Activated CD8-positive, alpha-beta memory T cell treated with anti-CD3 and anti-CD28 coated beads, Interleukin-2, amount 50 U/mL, for 48 hours (primary cell): ENCODE measurements around the gene ENTPD6.
"Not testable (repeated sequence)": the region's sequence is repeated elsewhere in the genome, so short reads cannot be mapped to it uniquely, and the experiment has no call there.

Experiments used
- DNase-seq: peaks from one replicate; pipeline ENCODE4 v3.0.0-alpha.2; 2020

The ENTPD6 gene

DNA sequence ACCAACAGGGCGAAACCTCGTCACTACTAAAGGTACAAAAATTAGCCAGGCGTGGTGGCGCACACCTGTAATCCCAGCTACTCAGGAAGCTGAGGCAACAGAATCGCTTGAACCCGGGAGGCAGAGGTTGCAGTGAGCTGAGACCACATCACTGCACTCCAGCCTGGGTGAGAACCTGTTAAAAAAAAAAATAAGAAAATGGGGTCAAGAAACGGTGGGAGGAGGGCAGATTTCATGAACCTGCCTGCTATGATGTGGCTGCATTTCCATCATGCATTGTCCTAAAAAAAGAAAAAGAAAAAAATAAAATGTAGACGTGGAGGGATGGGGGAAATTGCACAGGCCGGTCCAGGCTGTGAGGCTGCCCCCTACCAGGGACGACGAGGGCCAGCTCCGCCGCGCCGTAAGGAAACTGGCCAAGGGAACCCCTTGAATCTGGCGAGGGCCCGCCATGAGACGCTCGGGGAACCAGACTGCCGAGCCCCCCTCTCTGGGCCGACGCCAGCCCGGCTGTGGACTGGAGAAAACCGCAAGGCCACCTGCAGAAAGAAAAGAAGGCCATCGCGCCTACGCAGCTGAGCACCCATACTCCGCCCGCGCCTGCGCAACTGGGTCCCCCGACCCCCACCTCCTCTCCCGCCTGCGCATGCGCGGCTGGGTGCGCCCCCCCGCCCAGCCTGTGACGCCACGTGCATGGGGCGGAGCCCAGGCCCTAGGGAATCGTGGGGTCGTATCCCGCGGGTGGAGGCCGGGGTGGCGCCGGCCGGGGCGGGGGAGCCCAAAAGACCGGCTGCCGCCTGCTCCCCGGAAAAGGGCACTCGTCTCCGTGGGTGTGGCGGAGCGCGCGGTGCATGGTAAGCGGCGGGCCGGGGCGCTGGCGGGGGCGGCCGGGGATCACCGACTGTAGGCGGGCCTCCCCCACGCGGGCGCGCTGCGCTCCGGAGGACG is at the start of gene ENTPD6:
TSS of gene ENTPD6 (plus strand) at position 699 of the 948 bp plus-strand sequence. CDS start 10,825 bp downstream, outside the sequence.
- DNase-seq = peak; percentile 97

DNA sequence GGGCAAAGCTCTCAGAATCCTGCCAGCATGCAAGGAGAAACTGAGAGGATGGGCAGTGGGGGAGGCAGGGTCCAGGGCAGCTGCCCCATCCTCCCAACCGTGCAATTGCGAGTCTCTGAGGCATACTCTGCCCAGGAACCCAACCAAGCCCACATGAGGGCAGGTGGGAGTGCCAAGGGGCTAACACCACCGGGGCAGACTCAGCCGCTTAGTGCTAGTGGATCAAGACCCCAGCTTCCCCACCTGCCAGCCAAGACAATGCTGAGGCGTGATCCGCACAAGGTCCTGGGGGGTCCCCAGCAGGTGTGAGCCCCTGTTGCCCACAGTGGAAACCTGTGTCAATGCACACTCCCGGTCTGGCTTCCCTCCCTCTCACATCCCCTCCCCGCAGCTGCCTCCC is 48.5 kb upstream of the ENTPD6 start:
- no peak for DNase-seq

DNA sequence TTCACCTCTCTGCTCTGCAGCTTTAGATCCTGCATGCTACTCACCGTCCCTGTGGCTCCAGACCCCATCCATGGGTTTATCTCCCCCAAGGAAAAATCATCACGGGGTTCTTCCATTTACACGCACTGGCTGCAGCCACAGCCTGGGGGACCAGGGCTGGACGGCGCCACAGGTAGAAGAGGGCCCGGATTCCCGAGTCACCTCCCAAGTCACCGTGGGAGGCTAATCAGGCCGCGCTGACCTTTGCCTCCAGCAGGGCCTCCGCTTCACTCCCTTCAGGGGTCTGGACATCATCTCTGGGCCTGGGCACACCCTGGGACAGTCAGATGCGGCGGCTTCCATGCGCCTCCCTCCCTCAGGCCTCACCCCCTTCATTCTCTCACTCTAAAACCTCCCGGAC is 47.8 kb upstream of the ENTPD6 start:
- DNase-seq = no peak

DNA sequence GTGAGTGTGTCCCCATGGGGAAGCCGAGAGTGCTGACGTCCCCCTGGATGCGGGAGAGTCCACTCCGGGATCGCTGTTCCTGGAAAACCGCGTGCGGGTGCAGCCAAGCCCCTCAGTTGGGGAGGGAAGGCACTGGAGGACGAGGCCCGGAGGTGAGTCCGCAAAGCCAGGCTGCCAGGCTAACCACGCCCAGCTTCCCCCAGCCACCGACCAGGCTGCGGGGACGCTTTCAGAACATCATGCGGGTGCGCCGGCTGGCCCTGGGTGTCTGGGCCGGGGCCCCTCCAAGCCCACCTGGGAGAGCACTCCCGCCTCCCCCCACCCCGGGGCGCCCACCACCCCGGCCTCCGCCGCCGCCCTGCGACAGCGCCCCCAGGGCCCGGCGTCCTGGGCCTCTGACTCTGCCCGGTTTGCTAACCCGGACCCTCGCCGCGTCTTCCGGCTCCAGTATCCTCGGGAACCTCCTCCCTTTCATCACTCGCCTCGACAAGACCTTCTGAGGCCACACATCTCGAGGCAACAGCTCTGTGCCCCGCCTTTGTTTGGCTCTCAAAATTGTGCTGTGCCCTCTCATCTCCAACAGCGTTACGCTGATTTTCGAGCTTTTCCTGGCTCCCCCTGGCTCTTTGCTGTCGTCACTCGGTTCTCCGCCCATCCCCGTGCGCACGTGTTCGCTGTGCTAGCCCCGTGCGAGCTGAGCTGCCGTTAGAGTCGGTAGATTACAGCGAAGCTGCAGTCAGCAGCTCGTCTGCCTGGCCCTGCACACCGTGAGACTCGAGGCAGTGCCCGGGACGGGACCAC is 47.1 kb upstream of the ENTPD6 start:
- DNase-seq = peak; percentile 77

DNA sequence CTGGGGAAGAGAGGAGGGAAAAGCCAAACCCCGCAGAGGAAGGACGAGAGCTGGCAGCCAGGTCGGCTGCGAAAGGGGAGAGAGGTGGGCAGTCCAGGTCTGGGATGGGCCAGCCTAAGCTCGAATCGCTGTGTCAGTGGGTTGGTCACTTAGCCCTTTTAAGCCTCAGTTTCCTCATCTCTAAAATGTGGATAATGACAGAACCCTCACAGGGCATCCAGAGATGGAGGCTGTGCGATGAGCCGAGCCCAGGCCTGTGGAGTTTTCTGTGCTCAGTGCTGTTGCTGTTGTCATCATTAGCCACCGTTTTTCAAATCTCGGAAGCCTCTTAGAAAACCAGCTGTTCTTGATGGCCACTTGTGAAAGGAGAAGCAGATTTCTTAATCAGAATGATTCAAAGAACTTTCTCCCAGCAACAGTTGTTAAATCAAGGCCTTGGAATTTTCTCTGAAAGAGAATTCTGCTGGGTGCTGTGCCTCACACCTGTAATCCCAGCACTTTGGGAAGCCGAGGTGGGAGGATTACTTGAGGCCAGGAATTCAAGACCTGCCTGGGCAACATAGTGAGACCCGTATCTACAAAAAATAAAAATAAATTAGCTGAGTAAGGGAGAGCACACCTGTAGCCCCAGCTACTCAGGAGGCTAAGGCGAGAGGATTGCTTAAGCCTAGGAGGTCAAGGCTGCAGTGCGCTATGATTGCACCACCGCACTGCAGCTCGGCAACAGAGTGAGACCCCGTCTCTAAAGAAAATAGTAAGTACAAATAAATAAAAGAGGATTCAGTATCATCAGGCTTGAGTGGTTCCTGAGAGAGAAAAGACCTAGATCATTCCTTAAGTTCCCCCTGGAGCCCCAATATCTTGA is 46.3 kb upstream of the ENTPD6 start:
- DNase-seq = no peak

DNA sequence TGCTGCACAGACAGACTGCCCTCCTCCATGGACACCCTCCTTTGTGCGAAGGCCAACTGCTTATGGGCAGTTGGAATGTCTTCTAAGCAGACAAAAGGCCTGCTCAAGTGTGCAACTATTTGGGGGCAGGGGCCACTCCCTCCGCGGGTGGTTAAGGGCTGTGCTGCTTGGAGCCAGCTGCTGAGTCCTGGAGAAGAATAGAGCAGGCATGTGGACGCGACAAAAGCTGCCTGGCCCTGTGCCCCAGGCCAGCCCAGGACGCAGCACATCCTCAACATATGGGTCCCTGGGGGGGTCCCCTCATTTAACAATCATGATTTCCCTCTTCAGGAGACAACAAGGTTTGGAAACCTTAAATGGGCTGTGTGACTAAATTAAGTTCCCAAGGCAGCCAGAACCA is 45.5 kb upstream of the ENTPD6 start:
- no peak for DNase-seq

DNA sequence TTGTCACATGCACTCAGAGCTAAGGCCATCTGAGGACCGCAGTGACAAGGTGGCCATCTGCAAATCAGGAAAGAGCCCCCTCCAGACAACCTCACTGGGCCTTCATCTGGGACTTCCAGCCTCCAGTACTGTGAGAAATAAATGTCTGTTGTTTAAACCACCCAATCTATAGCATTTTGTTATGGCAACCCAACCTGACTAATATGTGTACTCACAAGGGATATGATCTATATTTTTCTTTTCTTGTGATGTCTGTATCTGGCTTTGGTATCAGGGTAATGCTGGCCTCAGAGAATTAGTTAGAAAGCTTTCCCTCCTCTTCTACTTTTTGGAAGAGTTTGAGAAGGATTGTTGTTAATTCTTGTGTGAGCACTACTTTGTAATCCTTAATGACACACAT is 37.5 kb upstream of the ENTPD6 start:
- DNase-seq = no peak

DNA sequence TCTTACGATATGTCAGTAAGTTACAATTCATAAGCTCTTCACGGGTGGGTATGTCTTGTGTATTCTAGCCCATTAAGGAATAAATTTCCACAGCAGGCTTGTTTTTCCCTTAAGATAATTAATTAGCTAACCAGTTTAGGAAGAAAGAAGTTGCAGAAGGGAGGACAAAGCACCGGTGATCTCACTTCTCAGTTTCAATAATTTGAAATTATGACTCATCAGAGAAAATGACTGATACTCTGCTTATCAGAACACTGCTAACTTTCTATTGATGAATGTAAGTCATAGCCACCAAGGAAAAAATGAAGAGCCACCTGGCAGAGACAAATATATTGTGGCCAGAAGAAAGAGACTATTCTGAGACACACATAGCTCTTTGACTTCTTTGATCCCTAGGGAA is 35.0 kb upstream of the ENTPD6 start:
- no peak for DNase-seq

DNA sequence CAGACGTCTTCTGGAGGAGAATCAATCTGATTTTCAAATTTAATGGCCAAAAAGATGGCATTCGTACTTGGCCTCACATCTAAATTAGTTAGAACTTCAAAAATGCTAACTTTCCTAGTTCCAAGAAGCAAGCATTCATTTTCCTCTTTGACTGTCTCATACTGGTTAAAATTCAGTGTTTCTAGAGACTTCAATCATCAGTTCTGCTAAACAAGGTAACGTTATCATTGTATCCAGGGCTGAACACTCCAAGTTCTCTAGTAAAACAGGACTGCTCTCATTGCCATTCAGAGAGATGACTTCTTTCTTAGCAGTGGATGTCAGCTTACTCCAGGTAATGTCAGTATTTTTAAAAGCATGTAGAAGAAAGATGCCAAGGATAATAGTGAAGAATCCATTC is 34.6 kb upstream of the ENTPD6 start:
- DNase-seq = no peak

DNA sequence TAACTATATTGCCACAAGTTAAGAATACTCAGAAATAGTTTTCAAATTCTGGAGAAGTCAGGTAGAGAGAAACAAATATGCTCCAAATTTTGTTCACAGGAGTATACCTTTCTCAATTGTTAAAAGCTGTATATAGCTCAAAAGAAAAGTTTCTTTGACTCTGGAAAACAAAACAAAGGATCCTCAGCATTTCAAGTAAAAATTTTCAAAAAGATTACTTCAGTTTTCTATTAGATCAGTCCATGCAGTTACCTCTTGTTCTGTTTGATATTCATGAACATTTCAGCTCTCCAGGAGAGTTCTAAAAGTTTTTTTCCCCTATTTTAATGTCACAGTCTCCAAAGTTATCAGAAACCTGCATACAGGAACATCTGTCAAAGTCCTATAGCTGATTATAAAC is 30.4 kb upstream of the ENTPD6 start:
- DNase-seq = no peak

DNA sequence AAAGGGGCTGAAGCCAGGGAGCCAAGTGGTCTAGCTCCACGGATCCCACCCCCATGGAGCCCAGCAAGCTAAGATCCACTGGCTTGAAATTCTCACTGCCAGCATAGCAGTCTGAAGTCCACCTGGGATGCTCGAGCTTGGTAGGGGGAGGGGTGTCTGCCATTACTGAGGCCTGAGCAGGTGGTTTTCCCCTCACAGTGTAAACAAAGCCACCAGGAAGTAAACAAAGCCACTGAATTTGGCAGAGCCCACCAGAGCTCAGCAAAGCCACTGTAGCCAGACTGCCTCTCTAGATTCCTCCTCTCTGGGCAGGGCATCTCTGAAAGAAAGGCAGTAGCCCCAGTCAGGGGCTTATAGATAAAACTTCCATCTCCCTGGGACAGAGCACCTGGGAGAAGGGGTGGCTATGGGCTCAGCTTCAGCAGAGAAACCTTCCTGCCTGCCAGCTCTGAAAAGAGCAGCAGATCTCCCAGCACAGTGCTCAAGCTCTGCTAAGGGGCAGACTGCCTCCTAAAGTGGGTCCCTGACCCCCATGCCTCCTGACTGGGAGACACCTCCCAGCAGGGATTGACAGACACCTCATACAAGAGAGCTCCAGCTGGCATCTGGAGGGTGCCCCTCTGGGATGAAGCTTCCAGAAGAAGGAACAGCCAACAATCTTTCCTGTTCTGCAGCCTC is 29.3 kb upstream of the ENTPD6 start:
- not testable (repeated sequence) for DNase-seq

DNA sequence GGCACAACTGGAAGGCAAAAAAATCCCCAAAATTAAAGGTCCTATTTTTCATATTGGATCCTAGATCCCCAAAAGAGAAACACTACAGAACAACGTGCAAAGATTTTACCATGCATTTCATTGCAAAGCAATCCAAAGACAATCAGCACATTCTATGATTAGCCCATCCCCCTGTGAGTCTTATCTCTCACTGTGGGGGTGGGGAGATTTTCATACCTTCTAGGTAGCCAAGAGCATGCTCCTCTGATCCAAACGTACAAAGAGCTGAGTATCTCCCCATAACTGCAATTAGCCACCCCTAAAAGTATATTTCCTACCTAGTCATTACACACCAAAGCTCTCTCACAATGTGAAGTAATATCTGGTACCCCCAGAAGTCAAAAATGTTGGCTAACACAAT is 22.2 kb upstream of the ENTPD6 start:
- no peak for DNase-seq

DNA sequence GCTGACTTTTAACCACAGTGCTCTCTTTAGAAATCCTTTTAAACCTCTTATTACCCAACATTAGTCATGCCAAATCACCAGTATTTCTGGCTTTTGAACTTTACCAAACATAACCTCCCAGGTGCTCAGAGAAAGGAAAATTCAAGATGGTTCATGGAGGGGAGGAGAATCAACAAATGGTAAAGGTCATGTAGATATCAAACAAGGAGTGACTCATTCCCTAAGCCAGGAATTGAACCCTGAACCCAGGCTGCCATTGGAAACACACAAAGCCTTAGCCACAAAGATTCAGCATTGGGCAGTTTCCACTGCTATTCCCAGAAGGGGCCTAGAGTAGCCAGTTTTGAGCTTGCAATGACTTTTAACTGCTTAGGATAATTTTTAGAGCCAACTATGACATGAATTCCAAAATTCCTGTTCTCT is 21.6 kb upstream of the ENTPD6 start:
- no peak for DNase-seq

DNA sequence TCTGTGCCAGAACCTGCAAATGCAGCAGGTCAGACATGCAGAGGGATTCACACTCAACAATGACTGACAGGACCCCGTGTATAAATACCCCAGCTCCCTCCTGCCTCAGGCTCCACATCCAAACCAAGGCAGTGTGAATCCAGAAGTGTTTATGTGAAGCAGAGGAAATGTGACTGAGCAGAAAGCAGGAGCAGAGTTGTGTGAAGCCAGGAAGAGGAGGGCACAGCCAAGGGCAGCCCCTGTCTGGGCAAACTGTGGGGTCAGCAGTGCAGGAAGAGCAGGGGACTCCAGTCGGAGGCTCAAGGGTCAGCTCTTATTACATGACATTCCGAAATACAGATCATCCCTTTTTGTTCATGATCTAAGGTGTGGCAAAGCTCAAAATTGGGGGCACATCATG is 19.3 kb upstream of the ENTPD6 start:
- DNase-seq = no peak

DNA sequence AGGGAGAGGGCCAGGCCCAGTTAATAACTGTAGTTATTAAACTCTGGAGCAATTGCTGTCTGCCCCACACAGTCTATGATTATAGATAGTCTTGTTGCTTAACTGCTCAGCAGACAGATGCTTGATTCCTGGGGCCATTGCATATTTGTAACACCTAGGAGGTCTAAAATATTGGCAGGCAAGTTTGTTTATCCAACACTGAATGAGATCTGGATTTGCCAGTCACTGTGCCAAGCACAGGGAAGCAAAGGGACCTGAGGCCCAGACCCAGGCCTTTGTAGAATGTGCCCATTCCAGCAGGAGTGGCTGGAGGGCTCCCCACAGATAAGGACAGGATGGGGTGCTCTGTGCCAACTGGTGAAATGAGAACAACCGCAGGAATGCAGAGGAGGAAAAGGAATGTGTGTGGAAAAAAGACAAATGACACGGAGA is 17.6 kb upstream of the ENTPD6 start:
- no peak for DNase-seq

DNA sequence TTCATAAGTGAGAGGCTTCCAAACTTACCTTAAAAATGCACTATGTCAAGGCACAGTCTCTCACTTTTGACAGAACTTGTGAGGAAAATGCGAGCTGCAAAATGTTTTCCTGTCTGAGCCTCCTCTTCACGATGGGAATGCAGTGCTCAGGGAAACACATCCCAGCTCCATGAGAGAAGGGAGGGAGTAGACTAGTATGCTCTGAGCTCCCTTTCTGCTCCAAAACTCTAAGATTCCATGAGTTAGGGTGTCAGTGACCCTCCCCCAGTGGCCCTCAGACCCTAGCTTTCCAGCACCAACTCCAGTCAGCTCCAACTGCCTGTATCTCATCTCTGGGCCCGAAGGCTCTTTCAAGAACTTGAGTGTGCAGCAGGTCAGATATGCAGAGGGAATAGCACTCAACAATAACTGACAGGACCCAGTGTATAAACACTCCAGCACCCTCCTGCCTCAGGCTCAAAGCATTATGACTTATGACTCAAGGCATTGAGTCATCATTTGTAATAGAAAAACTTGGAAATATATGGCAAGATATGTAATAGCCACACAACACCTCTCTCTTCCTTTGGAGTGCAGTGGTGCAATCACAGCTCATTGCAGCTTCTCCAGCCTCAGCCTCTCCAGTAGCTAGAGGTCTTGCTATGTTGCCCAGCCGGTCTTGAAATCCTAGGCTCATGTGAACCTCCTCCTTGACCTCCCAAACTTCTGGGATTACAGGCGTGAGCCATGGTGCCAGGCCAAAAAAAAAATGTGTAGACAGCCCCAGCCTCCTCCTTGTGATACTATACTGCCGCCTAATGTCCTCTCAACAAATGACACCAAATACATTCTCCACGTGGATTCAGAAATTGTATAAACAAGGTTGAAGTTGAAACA is 16.7 kb upstream of the ENTPD6 start:
- no peak for DNase-seq

DNA sequence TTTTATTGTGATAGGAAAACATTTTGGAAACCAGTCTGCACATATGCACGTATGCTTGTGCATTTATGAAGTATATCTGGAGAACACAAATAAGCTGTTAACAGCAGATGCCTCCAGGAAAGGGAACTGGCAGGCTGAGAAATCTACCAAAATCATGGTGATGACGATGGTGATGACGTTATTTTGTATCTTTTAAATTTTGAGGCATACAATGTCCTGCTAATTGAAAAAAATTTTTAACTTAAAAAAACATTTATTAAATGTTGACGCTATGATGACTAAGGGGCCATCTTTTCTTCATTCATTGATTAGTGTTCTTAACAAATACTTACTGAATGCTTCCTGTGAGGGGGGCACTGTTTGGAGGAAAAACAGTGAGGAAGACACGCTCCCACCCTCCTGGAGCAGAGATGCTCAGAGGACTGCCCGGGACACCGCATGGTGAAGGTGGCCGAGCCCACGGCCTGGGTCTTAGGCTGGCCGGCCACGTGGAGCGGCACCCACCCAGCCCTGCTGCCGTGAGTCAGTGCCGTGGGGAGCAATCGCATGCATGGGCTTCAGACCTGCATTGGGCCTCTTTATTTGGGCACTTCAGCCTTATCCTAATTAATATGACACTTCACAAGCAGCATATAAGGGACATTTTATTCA is 15.9 kb upstream of the ENTPD6 start:
- DNase-seq = no peak

DNA sequence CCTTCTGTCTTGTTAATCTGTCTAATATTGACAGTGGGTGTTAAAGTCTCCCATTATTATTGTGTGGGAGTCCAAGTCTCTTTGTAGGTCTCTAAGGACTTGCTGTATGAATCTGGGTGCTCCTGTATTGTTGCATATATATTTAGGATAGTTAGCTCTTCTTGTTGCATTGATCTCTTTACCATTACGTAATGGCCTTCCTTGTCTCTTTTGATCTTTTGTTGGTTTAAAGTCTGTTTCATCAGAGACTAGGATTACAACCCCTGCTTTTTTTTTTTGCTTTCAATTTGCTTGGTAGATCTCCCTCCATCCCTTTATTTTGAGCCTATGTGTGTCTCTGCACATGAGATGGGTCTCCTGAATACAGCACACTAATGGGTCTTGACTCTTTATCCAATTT is 11.1 kb upstream of the ENTPD6 start:
- DNase-seq = not testable (repeated sequence)

DNA sequence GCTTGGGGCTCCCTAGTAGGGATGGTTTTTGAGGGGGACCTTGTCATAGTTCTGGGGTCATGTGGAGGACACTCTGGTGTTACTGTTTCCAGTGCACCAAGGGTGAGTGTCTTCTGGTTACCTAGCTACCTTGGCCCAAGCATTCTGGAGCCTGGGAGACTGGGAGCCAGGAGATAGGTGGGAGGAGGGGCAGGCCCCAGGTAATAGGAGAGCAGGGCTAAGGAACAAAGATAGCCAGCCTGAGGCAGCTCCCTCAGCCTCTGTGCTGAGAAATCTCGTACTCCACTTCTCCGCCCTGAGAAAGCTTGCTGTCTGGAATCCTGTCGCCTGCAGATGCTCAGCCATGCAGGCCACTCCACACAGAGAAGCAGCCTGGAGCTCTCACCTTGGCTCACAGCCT is 8.3 kb upstream of the ENTPD6 start:
- DNase-seq = no peak

DNA sequence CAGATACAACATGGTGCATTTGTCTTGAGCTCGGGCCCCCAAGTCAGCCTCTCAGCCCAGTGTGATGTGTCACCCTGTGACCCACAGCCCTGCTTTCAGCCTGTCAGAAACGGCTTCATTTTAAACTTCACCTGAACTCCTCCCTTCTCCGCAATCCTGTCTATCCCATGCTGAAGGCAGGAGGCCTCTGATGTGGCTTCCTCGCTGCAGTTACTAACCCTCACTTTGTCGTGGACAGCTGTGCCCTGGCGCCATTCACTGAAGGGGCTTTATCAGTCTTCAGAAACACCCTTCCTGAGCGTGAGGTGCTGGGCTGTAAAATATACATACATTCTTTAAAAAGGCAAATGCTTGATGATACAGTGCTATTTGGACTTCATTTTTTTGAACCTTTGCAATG is 7.9 kb upstream of the ENTPD6 start:
- no peak for DNase-seq

DNA sequence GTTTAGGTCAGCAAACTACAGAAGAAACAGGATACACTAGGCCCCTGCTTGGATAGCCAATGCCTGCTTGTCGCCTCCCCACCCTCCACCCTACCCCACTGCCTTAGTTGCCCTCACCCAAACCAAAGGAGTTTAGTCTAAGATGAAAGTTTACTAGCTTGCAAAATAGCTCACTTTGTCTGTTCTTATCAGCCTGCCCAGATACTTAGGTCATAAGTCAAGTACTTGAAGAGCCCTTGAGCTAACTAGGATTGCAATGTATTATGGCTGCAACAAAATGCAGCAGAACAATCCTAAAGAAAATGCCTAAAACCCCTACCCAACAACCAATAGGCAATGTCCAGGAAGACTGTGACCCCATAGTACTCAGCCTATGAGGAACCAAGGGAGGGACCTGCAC is 7.3 kb upstream of the ENTPD6 start:
- DNase-seq = no peak
